ENCODE results near the gene POP5. TPM values are rescaled to one million over a fixed set of nuclear protein-coding genes. Genes with fewer than 3 reads are reported as not detected.
A peak's percentile ranks its signal among the peaks of the same experiment; 100 is the strongest.
"Not testable (repeated sequence)": the region's sequence is repeated elsewhere in the genome, so short reads cannot be mapped to it uniquely, and the experiment has no call there.

Gene POP5, protein sequence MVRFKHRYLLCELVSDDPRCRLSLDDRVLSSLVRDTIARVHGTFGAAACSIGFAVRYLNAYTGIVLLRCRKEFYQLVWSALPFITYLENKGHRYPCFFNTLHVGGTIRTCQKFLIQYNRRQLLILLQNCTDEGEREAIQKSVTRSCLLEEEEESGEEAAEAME
- polyA plus RNA-seq (ENCODE audit: insufficient read length in 4 of 4): 10 to 100 TPM; 39.4 to 64.1 (median 51.7) TPM

DNA sequence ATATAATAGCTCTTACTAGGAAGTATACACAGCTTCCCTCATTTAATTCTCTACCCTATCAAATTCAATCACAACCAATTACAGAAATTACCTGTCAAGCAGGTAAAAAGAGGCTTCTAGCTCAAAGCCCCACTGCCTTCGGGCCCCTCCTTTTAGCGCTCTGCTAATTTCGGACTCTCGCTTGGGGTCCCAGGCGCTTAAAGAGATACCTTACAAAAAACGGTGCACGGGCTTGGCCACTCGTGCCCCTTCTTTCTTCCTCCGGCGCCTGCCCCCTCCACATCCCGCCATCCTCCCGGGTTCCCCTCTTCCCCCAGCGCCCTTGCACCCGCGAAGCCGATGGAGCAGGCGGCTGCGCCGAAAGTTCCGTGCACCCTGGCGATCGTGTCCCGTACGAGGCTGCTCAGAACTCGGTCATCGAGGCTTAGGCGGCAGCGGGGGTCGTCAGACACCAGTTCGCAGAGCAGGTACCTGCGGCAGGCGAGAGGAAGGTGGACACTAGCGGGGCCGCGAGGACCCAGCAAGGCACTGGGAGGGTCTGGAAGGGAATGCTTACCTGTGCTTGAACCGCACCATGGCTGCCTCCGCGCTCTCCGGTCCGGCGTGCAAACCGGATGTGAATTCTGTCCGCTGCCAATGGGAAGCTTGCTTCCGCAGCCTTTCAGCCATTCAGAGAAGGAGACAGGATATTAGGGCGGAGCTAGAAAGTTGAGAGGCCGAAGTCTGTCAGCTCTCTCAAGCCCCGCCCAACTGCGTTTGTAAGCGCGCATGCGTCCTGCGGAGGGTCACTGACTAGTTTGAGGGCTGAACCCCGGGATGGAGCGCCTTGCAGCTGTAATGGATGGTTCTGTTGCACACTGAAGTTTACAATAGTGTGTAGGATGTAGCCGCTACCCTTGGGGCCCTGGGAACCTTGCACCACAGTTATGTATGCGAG, at the start of gene POP5:
Gene POP5 (minus strand): TSS at position 616 of the 937 bp plus-strand sequence. CDS start 40 bp downstream, at position 576.
- peak; percentile 88 to 96 (median 92) for DNase-seq (ENCODE audit: low read depth in 4 of 4, low spot score in 2 of 4)

DNA sequence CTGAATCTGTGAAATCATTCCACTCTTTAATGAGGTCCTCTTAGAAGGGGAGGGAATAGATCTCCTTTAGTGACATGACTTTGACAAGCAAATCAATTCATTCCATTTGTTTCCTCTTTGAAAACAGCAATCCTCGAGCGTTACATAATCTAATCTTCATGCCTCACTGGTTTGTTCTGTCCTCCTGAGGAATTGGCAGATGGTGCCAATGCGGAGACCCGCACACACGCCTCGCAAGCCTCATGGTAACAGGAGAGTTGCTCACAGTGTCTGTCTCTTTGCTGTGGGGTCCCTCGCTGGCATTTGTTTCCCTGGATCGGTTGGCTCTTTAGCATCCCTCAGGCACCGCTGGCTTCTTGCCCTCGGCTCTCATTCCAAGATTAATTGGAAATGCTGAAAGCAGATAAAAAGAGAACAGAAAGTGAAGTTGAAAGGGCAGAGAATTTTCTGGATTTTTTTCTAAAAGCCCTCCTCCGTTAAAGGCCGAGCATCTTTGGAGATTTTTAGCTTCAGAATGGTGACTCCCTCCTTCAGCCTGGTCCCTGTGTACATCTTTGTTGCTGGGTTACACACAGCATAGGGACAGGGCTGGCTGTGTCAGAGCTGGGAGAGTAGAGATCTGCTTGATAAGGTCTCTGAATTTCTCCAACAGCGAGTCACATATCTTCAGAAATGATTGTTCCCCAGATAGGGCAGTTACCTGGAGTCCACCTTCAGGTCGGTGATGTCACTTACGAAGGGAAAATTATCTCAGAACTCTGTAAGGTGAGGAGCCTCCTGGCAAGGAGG, 49.1 kb upstream of the POP5 start:
- no peak for DNase-seq (ENCODE audit: low read depth in 4 of 4, low spot score in 2 of 4)

DNA sequence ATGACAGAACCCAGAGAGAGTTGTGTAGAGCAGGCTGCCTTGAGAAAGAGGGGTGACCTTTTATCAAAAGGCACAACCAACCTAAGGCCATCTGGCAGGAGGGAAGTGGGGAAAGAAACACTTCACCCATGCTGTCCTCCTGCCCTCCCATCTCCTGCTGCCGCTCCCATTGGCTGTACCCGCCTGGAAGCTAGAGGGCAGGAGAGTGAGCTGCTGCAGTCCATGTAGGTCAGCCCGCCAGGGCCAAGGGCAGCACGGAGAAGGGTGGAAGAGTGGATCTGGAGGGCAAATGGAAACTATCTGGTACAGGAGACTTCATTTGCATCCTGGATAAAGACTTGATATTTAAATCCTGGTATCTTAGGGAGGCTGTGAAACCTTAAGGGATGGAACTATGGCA, 47.7 kb upstream of the POP5 start:
- DNase-seq (ENCODE audit: low read depth in 4 of 4, low spot score in 2 of 4): no peak

DNA sequence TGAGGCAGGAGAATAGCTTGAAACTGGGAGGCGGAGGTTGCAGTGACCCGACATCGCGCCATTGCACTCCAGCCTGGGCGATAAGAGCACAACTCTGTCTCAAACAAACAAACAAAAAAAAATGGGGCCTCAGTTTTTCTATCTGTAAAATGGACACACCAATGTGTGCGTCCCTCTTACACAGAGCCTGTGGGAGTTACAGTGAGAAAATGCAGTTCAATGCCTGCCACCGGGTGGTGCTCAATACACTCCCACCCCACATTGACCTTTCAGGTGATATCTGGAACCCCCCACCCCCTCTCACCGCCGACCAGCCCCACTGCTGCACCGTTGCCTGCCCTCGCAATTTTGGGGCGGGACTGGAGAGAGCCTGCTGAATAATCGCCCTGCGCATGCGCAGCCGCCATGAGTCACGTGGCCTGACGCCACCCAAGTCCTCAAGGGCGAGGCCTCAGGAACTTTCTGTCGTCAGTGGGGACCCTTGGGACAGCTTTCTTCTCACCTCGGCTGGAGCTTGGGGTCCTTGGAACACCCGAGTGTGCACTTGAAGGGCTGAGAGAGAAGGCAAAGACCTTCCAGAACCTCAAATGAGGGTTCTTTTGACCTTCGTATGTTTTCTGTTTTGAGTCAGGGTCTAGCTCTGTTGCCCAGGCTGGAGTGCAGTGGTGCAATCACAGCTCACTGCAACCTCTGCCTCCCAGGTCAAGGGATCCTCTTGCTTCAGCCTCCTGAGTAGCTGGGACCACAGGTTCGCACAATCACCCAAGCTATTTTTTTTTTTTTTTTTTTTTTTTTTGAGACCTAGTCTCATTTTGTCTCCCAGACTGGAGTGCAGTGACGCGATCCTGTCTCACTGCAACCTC, 44.6 kb upstream of the POP5 start:
- no peak for DNase-seq (ENCODE audit: low read depth in 4 of 4, low spot score in 2 of 4)

DNA sequence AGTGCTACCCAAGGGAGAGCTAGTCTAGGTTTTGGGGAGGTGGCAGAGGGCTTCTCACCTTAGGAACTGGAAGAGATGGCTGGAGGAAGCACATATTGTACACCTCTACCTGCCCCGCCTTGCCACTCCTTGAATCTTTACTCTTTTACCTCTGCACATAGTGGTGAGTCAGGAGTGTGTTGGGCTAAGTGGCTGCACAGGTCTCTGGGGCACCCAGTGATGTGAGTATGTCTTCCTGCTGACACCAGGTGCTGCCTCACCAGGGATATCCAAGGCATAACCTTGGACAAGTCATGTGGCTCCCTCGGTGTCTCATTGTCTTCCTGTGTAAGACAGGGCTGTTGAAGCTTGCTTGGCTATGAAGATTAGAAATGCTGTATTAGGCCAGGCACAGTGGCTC, 39.4 kb upstream of the POP5 start:
- no peak for DNase-seq (ENCODE audit: low read depth in 4 of 4, low spot score in 2 of 4)

DNA sequence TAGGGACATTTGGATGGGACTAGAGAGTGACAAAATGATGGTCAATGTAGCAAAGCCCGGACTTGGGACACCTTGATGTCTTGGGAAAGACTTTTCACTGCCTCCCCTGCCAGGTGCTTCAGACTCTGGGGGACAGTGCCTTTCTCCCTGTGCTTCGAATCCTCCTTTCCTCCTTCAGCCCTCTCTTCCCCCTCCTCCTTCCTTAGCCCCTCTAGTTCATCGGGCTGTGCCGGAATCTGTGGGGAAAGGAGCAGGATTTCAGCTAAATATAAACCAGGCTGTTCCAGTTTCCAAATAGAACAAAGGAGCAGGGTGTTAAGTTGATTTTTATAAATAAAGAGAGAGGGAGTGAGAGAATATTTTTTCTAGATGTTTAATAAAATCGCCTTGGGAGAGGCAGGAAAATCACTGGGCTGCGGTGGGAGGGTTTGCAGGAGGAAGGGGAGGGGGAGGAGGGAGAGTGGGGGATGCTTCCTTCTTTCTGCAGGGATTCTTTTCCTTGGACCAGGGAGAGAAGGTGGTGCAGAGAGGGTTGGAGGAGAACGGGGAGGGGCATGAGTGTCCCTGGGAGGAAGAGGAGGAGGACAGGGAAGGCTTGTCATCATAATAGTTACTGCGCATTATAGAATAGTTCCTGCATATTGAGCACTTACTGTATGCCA, 37.9 kb upstream of the POP5 start:
- DNase-seq (ENCODE audit: low read depth in 4 of 4, low spot score in 2 of 4): no peak

DNA sequence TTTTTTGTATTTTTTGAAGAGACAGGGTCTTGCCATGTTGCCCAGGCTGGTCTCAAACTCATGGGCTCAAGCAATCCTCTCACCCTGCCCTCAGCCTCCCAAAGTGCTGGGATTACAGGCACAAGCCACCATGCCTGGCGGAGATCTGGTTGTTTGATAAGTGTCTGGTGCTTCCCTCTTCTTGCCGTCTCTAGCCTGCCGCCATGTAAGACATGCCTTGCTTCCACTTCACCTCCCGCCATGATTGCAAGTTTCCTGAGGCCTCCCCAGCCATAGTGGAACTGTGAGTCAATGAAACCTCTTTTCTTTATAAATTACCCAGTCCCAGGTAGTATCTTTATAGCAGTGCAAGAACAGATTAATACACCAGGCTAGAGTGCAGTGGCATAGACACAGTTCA, 36.6 kb upstream of the POP5 start:
- not testable (repeated sequence) for DNase-seq (ENCODE audit: low read depth in 4 of 4, low spot score in 2 of 4)

DNA sequence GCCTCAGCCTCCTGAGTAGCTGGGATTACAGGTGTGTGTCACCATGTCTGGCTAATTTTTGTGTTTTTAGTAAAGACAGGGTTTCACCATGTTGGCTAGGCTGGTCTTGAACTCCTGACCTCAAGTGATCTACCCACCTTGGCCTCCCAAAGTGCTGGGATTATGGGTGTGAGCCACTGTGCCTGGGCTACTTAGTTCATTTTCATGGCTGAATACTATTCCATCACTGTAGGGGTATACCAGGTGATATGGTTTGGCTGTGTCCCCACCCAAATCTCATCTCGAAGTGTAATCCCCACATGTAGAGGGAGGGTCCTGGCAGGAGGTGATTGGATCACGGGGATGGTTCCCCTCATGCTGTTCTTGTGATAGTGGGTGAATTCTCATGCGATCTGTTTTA, 36.0 kb upstream of the POP5 start:
- not testable (repeated sequence) for DNase-seq (ENCODE audit: low read depth in 4 of 4, low spot score in 2 of 4)

DNA sequence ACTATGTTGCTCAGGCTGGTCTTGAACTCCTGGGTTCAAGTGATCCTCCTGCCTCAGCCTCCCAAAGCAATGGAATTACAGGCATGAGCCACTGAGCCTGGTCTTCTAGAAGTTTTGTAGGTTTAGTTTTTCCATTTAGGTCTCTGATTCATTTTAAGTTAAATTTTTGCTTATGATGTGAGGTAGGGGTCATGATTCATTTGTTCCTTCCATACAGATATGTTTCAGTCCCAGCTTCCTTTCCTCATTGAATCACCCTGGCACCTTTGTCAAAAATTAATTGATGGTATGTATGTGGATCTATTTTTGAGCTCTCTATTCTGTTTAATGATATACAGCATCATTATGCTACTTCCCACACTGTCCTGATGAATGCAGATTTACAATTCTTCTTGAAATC, 33.6 kb upstream of the POP5 start:
- no peak for DNase-seq (ENCODE audit: low read depth in 4 of 4, low spot score in 2 of 4)

DNA sequence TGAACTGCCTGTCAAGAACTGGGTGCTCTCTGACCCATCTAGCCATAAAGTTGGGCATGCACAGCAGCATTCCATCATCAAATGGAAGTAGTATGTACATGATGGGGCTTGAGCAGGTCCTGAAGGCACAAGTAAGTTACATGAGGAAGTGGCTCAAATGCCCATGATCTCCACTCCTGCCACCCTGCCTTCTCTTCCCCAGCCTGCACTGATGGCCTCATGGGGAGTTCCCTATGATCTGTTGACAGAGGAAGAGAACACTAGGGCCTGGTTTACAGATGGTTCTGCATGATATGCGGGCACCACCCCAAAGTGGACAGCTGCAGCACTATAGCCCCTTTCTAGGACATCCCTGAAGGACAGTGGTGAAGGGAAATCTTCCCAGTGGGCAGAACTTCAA, 30.3 kb upstream of the POP5 start:
- not testable (repeated sequence) for DNase-seq (ENCODE audit: low read depth in 4 of 4, low spot score in 2 of 4)

DNA sequence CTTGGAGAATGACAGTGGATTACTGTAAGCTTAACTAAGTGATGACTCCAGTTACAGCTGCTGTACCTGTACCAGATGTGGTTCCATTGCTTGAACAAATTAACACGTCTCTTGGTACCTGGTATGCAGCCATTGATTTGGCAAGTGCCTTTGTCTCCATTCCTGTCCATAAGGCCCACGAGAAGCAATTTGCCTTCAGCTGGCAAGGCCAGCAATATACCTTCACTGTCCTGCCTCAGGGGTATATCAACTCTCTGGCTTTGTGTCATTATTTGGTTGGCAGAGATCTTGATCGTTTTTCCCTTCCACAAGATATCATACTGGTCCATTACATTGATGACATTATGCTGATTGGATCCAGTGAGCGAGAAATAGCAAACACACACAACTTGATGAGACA, 29.4 kb upstream of the POP5 start:
- no peak for DNase-seq (ENCODE audit: low read depth in 4 of 4, low spot score in 2 of 4)

DNA sequence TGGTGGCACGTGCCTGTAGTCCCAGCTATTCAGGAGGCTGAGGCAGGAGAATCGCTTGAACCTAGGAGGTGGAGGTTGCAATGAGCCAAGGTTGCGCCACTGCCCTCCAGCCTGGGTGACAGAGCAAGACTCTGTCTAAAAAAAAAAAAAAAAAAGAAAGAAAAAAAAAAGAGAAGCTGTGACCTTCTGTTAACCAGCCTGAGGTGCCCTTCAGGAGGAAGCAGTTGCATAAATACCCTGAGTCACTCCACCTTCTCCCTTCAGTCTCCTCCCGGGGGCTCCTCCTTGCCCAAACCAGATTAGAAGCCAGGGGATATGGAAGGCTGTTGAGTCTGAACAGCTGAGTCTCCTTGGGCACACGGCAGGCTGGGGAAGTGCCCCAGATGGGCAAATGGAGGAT, 21.2 kb upstream of the POP5 start:
- not testable (repeated sequence) for DNase-seq (ENCODE audit: low read depth in 4 of 4, low spot score in 2 of 4)

DNA sequence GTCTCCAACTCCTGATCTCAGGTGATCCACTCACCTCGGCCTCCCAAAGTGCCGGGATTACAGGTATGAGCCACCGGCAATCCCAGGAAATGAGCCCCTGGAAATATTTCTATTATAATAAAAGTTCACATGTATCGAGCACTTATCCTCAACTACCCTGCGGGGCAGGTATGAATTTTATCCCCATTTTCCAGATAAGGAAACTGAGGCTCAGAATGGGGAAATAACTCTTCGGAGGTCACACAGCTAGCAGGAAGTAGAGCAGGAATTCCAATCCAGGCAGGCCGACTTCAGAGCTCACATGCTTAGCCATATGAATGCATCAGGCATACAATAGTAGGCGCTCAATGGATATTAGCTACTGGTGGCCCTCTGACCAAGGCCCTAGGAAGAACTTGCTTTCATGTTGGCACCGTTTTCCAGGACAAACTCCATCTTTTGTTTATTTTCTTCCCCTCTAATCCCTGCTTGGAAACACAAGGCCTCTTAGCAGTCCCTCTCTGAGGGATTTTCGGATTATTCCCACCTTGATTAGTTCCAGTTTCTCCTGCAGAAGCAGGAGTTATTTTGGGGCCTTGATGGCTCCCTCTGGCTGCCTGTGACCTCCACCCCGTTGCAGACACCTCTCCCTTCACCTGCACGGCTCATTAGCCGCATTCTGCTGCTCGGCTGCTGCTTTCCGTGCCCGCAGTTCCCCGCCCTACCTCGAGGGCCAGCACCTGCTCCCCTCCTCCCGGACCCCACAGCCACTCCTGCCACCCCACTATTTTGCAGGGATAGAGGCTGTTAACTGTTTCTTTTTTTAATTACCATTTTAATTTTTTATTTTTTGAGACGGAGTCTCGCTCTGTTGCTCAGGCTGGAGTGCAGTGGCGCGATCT, 18.7 kb upstream of the POP5 start:
- no peak for DNase-seq (ENCODE audit: low read depth in 4 of 4, low spot score in 2 of 4)

DNA sequence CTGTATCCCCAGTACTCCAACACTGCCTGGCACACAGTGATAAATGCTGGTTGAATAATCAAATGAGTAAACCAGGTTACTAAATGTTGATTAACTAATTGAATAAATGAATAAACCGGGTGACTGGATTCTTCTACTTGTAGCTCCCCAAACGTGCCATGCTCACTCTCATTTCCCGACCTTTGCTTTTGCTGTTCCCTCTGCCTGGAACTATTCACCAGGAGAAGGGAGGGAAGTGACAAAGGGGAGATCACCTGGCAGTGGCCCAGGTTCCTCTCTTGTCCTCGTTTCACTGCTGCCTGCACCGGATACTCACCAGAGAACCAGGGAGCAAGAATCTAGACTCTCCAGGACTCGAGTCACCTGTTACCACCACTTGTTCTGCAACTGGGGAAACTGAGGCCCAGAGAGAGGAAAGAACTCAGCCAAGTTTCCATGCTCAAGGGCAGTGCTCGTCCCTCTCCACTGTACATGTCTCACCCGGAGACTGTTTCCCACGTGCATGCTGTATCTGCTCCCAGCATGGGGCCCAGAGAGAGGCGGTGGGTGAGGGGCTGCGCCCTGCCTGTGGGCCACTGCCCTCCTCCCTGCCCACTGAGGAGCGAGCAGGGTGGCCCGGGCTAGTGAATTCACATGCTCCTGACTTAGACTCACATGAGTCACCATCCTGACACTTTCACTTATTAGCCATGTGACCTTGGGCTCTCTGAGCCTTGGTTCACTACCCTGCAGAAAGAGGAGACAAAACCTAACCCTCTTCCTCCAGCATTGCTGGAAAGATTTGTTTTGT, 17.7 kb upstream of the POP5 start:
- DNase-seq (ENCODE audit: low read depth in 4 of 4, low spot score in 2 of 4): no peak

DNA sequence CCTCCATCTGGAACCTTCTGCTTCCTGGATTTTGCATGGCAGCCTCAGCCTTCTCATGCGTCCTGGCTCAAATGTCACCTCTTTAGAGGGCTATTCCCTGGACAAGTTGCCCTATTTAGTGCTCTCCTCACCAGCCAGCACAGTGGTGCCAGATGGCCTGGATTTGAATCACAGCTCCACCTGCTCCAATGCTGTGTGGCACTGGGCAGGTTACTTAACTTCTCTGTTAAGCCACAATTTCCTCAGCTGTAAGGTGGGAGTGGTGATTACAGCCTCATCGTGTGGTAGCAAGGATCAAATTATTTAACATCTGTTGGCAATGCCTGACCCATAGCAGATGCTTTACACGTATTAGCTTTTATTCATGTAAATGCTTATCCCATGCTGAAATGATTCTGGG, 16.7 kb upstream of the POP5 start:
- DNase-seq (ENCODE audit: low read depth in 4 of 4, low spot score in 2 of 4): no peak

DNA sequence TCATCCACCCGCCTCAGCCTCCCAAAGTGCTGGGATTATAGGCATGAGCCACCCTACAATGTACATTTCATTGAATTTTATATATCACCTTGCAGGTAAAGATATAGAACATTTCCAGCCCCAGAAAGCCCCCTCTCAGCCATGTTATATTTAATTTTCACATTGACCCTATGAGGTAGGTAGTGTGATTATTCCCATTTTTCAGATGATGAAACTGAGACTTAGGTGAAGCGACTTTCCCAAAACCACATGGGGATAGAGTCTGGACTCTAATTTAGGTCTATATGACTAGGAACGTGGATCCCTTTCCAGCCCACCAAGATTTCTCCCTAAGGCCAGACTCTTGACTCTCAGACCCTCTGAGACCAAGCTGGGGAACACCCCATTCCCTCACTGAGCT, 15.7 kb upstream of the POP5 start:
- DNase-seq (ENCODE audit: low read depth in 4 of 4, low spot score in 2 of 4): no peak

DNA sequence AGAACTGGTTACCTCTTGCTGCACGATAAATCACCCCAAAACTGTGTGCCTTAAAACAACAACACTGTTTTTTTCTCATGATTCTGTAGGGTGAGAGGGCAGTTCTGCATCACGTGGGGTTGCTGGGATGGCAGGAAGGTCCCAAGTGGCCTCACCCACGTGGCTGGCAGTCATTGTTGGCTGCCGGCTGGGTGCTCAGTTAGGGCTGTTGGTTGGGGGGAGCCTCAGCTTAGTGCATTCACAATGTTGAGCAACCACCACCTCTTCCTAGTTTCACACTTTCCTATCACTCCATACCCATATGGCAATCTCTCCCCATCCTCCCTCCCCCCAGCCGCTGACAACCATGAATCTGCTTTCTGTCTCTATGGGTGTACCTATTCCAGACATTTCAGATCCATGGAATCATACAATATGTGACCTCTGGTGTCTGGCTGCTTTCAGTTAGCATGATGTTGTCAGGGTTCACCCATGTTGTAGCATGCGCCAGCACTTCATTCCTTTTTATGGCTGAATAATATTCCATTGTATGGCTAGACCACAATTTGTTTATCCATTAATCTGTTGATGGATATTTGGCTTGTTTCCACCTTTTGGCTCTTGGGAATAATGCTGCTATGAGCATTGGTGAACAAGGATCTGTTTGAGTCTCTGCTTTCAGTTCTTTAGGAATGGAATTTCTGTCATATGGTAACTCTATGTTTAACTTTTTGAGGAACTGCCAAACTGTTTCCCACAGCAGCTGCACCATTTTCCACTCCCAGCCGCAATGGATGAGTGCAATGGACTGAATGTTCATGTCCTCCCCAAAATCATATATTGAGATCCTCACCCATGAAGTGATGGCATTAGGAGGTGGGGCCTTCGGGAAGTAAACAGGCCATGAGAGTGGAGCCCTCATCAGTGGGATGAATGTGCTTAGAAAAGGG, 11.2 kb upstream of the POP5 start:
- no peak for DNase-seq (ENCODE audit: low read depth in 4 of 4, low spot score in 2 of 4)
